Renal cortex interstitium (tissue), 11 donors: Measurements from ENCODE around the gene RHOXF1. TPM values are rescaled to one million over a fixed set of nuclear protein-coding genes. Genes with fewer than 3 reads are reported as not detected.
"Not testable (repeated sequence)": the region's sequence is repeated elsewhere in the genome, so short reads cannot be mapped to it uniquely, and the experiment has no call there.

Experiments
- DNase-seq, 11 donors: peaks; one replicate each; pipeline ENCODE4 v3.0.0-alpha.2; 2013; ENCODE audit warnings: low read depth in 9 of 11, low spot score in 4 of 11; ENCODE audit errors: extremely low read depth in 1 of 11
- polyA plus RNA-seq, 3 donors: library from polyadenylated mRNA; unstranded; fragments of 120-200 nt; gene quantifications; one replicate each; pipeline ENCODE4 v1.2.1, GENCODE V29; 2013; ENCODE audit not compliant: insufficient read length in 3 of 3

RHOXF1 gene
- polyA plus RNA-seq, 3 donors = 0.17 to 3.1 (median 1.0) TPM

- DNase-seq = not testable (repeated sequence)
Observed at GRCh38 chrX:120101057-120101456, 14.7 kb downstream of the RHOXF1 start.

- DNase-seq = no peak
Observed at GRCh38 chrX:120090208-120090607, 25.5 kb downstream of the RHOXF1 start.

- DNase-seq = no peak
Observed at GRCh38 chrX:120087289-120088017, 28.3 kb downstream of the RHOXF1 start.

GRCh38 chrX:120085553-120086185 is 30.0 kb downstream of the RHOXF1 start:
- DNase-seq = not testable (repeated sequence)

GRCh38 chrX:120077590-120077989 is 38.1 kb downstream of the RHOXF1 start, which contains the start of gene RHOXF2B:
RHOXF2B (minus strand) TSS chrX:120077690; CDS start chrX:120077552, 138 bp downstream.
- not testable (repeated sequence) for DNase-seq

GRCh38 chrX:120066169-120066568 is 49.5 kb downstream of the RHOXF1 start:
- DNase-seq = not testable (repeated sequence)

Other genes starting within 250 kb of the RHOXF1 start
- gene RNF113A, start 244.2 kb downstream of the RHOXF1 start, polyA plus RNA-seq = 10 to 100 TPM; 11.5 to 13.0 (median 12.1) TPM
- 100 to 1,000 TPM; 120 to 166 (median 150) TPM for gene NDUFA1, start 244.1 kb downstream of the RHOXF1 start, polyA plus RNA-seq
- gene AKAP14, start 220.0 kb downstream of the RHOXF1 start, polyA plus RNA-seq = under 1 TPM in 2 of 3 donors, not detected in 1; 0.24 to 0.26 TPM
- gene NKAP, start 172.2 kb downstream of the RHOXF1 start, polyA plus RNA-seq = 10 to 100 TPM; 13.4 to 15.6 (median 15.0) TPM
- under 1 TPM in 1 of 3 donors, not detected in 2; 0.11 TPM for gene RHOXF2B, start 38.2 kb downstream of the RHOXF1 start, polyA plus RNA-seq
- gene RHOXF2, start 42.7 kb upstream of the RHOXF1 start, polyA plus RNA-seq = under 1 TPM in 2 of 3 donors, not detected in 1; 0.06 to 0.18 TPM
- gene ZBTB33, start 134.9 kb upstream of the RHOXF1 start, polyA plus RNA-seq = 10 to 100 TPM; 22.8 to 27.8 (median 25.8) TPM
- under 1 TPM; 0.22 to 0.63 (median 0.27) TPM for gene TMEM255A, start 195.5 kb upstream of the RHOXF1 start, polyA plus RNA-seq
- under 1 TPM in 1 of 3 donors, not detected in 2; 0.09 TPM for gene ATP1B4, start 246.2 kb upstream of the RHOXF1 start, polyA plus RNA-seq